HPDE6-E6E7 (cell line): ENCODE measurements around the gene RTN1.
A peak's percentile ranks its signal among the peaks of the same experiment; 100 is the strongest.

Experiments used
- DNase-seq: peaks from one replicate; pipeline ENCODE4 v3.0.0; 2011; ENCODE audit warnings: missing footprints; ENCODE audit errors: extremely low spot score

Gene RTN1, protein sequence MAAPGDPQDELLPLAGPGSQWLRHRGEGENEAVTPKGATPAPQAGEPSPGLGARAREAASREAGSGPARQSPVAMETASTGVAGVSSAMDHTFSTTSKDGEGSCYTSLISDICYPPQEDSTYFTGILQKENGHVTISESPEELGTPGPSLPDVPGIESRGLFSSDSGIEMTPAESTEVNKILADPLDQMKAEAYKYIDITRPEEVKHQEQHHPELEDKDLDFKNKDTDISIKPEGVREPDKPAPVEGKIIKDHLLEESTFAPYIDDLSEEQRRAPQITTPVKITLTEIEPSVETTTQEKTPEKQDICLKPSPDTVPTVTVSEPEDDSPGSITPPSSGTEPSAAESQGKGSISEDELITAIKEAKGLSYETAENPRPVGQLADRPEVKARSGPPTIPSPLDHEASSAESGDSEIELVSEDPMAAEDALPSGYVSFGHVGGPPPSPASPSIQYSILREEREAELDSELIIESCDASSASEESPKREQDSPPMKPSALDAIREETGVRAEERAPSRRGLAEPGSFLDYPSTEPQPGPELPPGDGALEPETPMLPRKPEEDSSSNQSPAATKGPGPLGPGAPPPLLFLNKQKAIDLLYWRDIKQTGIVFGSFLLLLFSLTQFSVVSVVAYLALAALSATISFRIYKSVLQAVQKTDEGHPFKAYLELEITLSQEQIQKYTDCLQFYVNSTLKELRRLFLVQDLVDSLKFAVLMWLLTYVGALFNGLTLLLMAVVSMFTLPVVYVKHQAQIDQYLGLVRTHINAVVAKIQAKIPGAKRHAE

GRCh38 chr14:59870277-59871165 is at the start of gene RTN1:
Gene RTN1 (minus strand): TSS chr14:59870776. CDS start chr14:59870630, 146 bp downstream.
- peak; percentile 27 for DNase-seq

GRCh38 chr14:59920378-59920683 is 49.8 kb upstream of the RTN1 start:
- no peak for DNase-seq

DNA sequence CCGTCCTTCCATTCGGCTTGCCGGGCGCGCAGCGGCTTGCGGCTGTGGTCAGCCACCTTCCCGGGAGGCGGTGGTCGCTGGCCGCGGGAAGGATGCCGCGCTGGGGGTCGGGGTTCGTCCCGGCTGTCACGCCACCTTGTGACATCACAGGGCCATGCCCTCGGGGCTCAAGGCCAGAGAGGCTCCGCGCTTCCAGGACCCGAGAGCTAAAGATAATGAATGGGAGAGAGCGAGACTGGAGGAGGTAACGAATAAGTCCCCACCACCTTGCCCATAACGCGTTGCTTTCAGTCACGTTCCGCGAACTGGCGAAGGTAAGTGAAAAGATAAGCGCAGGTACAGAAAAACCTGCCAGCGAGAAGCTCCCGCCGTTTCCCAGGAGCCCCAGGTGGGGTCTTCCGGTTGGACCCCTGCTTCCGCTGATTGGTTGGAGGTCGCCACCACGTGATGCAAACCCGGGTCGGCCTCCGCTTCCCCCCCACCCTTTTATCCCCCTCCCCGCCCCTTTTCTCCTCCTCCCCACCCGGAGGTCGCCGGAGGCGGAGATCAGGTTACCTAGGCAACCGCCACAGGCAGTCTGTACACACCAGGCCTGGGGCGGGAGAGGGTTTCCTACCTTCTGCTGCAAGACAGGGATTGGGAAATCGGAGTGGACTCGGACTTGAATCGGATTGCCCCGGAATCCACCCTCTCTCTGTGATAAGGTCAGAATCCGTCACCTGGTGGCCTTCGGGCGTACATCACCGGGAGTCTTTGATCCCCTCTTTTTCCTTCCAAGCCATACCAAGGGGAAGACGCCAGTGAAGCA is 49.2 kb upstream of the RTN1 start, which contains the start of gene LRRC9:
Gene LRRC9, plus strand, starts transcription at position 575 of the 808 bp plus-strand sequence.
- no peak for DNase-seq

- no peak for DNase-seq
Observed at GRCh38 chr14:59918824-59919569, 48.4 kb upstream of the RTN1 start.

GRCh38 chr14:59913187-59913586 is 42.6 kb upstream of the RTN1 start:
- no peak for DNase-seq

DNA sequence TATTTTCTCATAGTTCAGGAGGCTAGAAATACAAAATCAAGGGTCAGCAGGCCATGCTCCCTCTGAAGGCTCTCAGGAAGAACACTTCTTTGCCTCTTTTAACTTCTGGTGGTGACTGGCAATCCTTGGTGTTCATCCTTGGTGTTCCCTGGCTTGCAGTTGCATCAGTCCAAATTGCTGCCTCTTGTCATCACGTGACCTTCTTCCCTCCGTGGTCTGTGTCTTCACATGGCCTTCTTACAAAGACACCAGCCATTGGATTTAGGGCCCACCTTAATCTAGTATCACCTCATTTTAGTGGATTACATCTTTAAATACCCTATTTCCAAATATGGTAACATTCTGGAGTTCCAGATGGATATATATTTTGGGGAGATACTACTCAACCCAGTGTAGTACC is 41.9 kb upstream of the RTN1 start:
- DNase-seq, result no peak

DNA sequence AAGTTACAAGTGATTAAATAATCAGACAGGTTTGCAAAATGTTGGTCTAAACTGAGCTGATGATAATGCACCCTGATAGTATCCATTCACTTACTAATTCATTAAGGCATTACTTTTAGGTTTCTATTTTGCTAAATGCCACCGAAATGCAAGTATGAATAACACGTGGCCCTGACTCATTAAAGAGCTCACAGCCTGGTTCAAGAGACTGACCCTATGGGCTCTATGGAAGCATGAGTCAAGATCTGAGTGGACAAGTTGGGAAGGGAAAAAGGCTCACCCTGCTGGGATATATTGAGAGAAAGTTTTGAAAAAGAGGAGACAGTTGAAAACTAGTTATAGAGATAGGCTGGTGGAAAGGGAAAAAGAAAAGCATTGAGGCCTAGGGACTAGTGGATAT is 34.6 kb upstream of the RTN1 start:
- no peak for DNase-seq

DNA sequence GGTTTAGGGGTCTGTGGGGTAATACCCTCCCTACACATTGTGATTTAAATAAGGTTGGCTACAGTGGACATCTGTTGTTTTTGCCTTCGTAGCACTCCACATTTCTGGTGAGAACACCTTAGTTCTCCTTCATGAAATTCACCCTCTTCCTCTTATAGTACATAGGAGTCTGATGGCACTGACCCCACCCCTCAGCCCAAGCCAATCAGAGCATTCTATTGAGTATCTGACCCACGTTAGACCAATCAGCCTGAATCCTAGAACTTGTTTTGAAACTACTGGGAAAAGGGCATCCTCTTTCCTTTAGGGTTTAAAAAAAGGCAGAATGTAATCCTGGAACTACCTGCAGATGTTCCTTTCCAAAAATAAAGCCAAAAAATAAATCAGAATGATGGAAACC is 33.6 kb upstream of the RTN1 start:
- DNase-seq, result no peak

DNA sequence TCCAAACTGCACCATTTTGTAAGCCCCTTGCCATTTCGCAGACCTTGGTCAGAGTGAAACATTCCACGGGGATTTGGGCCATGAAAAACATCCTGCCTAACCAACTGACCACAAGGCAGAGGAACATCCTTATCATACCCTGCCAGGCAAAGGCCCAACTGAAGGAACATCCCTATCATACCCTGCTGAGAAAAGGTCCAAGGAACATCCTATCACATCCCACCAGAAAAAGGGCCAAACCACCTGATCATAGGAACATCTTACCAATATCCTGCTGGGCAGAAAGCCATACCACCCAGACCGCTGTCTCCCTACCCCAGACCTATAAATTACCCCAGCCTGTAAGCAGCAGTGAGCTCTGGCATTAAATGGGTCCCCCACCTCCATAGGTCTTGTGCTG is 30.0 kb upstream of the RTN1 start:
- DNase-seq, result no peak

- DNase-seq, result no peak
Observed at GRCh38 chr14:59897757-59898383, 27.3 kb upstream of the RTN1 start.

- DNase-seq, result no peak
Observed at GRCh38 chr14:59895721-59896120, 25.1 kb upstream of the RTN1 start.

DNA sequence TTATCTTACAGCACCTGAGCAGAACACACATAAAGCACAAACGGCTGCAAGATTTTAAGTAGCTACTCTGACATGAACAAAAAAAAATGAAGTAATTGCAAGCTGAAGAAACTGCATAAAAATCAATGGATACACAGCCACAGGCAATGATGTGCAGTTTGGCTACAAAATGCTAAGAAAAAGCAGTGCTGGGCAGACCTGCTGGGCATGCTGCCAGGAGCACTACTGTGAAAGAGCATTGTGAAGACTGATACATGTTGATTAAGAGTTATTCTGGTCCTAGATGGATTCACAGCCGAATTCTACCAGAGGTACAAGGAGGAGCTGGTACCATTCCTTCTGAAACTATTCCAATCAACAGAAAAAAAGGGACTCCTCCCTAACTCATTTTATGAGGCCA is 20.1 kb upstream of the RTN1 start:
- DNase-seq, result no peak

GRCh38 chr14:59882957-59883356 is 12.4 kb upstream of the RTN1 start:
- peak; percentile 19 for DNase-seq

- no peak for DNase-seq
Observed at GRCh38 chr14:59871166-59871495, 555 bp upstream of the RTN1 start.

GRCh38 chr14:59869381-59870255 is 958 bp downstream of the RTN1 start:
- DNase-seq, result no peak

DNA sequence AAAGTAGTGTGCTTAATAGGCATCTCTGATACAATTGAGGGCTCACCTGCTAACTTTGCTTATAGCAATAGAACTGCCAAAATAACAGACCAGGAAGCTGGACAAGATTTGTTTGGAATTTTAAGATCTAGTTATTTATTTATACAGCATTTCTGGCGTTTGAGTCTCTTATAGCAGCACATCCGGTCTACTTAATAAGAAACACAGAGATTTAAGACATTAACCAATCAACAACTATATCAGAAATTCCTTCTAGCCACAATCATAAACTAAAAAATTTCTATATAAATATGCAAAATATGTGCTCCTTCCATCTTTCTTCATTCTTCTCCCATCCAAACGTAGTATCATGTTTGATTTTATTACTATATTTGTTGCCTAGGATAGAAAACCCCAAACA is 2.6 kb downstream of the RTN1 start:
- no peak for DNase-seq

- no peak for DNase-seq
Observed at GRCh38 chr14:59863806-59864525, 6.6 kb downstream of the RTN1 start.

GRCh38 chr14:59857328-59857727 is 13.2 kb downstream of the RTN1 start:
- DNase-seq, result no peak

DNA sequence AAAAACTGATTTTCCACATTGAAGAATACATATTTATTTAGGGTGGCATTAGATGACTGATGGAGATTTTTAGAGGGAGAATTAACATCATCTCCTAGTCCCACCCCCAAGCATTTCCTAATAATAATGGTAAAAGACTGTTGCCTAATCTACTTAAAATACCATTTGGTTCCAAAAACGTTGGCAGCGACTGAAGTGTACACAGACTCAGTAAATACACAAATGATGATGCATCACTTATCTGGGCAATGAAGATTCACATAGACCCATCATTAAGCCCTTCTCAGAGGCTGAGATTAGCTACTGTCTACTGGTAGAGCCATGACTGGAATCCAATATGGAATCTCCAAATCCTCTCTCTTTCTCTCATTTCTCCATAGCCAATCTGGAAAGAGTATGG is 18.2 kb downstream of the RTN1 start:
- DNase-seq, result no peak
